NCI-H446 (cell line): ENCODE measurements around the gene PTPRT.

Experiments used
- DNase-seq, 2 experiments: peaks; one replicate each; lab custom pipeline; 2025; lab: John Stamatoyannopoulos, UW

The PTPRT gene

GRCh38 chr20:42611889-42612837, 577.5 kb downstream of the PTPRT start:
- no peak for DNase-seq

GRCh38 chr20:42611423-42611822, 578.3 kb downstream of the PTPRT start:
- no peak for DNase-seq

- no peak for DNase-seq
These were observed 579.6 kb downstream of the PTPRT start for GRCh38 chr20:42610070-42610469.

- no peak for DNase-seq
These were observed 580.1 kb downstream of the PTPRT start for GRCh38 chr20:42609618-42610017.

DNA sequence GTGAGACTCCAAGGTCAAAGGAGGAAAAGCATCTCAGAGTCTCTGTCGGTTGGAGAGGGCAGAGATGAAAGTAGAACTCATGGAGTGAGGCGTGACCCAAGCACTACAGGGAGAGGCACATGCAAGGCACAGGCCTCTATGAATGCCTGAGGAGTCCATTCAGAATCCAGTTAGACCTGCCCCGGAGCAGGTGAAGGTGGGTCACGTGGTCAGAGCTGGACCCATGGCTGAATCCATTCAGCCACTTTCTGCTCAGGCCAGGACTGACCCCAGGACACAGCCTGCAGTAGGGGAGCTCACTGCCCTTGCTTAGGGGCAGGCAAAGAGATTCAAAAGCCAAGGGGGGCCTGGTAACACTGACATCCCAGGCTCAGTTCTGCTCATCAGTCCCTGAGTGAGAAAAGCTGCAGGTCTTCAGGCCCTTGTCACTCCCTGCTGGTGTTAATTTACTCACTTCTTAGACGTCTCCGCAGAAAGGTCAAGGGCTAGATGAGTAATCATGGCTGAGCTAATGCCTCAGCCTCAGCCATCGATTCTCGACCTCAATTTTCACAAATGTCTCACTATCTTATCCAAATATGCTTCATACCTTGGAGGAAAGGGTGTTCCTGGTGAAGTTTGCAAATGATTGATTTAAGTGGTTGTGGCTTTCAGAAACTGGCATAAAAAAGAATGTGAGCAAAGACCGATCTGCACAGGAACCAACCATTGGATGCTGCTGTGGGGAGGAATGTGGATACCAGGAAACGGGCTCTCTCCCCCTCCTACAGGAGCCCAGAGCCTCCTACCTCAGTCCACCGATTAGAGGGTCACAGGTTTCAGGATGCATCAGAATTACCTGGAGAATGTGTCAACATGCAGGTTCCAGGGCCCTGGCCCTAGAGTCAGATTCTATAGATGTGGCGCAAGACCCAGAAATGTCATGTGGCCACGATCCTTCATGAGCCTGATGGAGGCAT, 584.4 kb downstream of the PTPRT start:
- DNase-seq, result no peak

GRCh38 chr20:42603655-42604054, 586.1 kb downstream of the PTPRT start:
- no peak for DNase-seq

DNA sequence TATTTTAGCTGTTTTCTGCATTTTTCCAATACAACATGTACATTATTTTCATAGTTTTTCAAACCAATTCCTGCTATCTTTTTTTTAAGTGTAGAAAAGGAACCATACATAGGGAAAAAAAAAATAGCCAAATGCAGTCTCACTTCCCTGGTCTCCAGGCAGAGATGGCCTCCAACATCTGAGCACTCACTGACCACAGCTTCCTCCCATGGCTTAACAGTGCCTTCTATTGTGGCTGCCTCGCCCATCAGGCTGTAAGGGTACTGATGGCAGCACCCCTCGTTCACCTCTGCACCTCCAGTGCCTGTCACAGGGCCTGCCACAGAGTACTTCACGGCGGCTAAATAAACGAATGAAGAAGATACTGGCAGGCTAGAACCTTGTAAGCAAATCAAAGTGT, 591.1 kb downstream of the PTPRT start:
- DNase-seq, result no peak

GRCh38 chr20:42595625-42596024, 594.1 kb downstream of the PTPRT start:
- DNase-seq, result no peak

- DNase-seq, result no peak
These were observed 595.0 kb downstream of the PTPRT start for GRCh38 chr20:42594659-42595058.

GRCh38 chr20:42594011-42594410, 595.7 kb downstream of the PTPRT start:
- DNase-seq, result no peak

GRCh38 chr20:42589976-42590639, 599.6 kb downstream of the PTPRT start:
- DNase-seq, result no peak

- DNase-seq, result no peak
These were observed 600.9 kb downstream of the PTPRT start for GRCh38 chr20:42588847-42589246.

DNA sequence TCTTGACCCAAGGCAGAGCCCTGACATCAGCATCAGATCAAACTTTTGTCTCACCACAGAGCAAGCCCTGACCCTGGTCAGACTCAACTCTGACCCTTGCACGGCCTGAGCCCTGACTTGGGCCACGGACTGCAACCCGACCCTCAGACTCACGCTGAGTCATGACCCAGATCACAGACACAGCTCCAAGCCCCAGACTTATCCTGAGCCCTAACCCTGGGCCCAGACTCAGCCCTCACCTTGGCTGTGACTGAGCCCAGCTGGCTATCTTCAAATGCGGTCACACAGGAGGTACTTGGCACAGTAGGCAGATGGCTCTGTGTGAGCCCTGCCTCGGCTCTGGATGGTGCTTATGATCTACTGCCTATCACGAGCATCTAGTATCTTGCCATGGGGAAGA, 602.3 kb downstream of the PTPRT start:
- DNase-seq, result no peak

DNA sequence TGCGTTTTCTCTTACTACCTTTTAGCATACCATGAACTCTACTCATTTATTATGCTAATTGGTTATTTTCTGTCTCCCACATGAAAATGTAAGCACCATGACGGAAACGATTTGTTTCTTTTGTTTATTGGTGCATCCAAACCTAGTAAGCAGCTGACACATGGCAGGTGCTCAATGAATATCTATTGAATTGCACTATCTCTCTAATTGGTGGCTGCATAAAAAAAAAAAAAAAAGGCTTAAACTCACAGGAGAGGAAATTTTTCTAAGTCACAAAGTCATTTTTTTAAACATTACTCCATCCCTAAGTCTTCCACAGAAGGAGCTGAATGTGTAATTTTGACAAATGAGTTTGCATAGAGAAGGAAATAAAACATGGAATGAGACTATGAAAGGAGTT, 608.4 kb downstream of the PTPRT start:
- DNase-seq, result no peak

- DNase-seq, result no peak
These were observed 613.5 kb downstream of the PTPRT start for GRCh38 chr20:42576167-42576566.

DNA sequence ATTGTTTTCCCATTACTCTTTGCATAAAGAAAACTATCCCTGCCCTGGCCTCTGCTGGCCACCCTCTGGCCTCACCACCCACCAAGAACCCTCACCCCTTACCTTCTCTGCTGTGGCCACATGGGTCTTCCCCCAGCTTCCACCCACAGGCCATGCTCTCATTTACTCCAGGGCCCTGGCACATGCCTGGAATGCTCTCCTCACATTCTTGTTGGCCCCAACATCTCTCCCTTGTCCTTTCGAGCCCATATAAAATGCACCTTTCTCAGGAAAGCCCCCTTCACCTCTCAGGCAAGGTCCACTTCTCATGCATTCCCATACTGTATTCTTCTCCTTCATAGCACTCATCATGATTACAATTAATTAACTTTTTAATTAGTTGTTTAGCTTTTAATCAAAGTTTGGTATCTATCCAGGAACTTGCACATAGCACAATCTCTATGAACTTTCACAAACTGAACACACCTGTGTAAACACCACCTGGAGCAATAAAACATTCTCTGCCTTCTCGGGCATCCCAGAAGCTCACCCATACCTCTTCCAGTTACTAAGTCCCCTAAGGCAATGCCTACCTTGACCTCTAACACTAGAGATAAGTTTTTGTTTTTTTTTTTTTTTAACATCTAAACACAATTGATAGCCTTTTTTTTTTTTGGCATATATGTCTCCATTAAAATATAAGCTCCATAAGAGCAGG, 617.2 kb downstream of the PTPRT start:
- DNase-seq, result no peak

- DNase-seq, result no peak
These were observed 622.3 kb downstream of the PTPRT start for GRCh38 chr20:42567409-42567808.

DNA sequence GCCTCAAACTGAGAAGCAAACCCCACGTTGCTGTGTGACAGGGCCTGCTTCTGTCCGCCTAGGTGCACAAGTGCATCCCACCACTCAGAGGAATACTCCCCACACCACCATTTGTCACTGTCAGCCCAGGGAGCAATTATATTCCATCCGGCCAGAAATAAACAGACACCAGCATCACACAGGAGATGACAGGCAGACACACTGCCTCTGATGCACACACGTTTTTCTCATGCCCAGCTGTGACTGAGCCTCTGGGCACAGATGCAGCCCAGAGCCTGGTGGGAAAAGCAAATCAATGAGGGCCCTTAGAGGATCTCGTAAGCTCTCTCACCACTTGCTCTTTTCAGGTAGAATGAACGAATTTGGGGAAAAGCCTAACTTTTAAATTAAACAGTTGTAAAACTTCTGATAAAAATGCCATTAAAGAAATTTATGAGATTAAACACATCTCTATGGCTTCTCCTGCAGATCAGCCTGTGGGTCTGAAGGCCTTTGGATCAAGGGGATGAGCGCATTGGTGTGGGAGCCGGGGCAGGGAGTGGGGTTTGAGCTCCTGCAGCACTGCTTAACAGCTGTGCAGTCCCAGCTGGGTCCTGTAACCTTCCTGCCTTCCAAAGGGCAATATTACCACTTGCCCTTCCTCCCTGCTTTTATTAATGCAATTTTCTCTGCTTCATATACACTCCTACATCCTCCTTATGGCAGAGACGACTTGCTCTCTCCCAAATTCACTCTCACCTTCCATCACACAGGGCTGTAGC, 624.3 kb downstream of the PTPRT start:
- DNase-seq, result no peak

GRCh38 chr20:42559665-42560064, 630.0 kb downstream of the PTPRT start:
- no peak for DNase-seq

- no peak for DNase-seq
These were observed 633.1 kb downstream of the PTPRT start for GRCh38 chr20:42556575-42556974.

GRCh38 chr20:42553374-42553773, 636.3 kb downstream of the PTPRT start:
- no peak for DNase-seq
